Parathyroid adenoma (tissue), 2 donors: Measurements from ENCODE around the gene CD74.

Experiments used
- H2AFZ ChIP-seq: fragments of 300-600 bp; sonication (generic); one replicate; pipeline ENCODE4 v1.7.0; 2017; ENCODE audit warnings: antibody characterized with exemption, mild to moderate bottlenecking
- H3K27ac ChIP-seq: fragments of 300-600 bp; sonication (generic); one replicate; pipeline ENCODE4 v1.7.0; 2017
- H3K27me3 ChIP-seq: fragments of 300-600 bp; sonication (generic); one replicate; pipeline ENCODE4 v1.7.0; 2017; ENCODE audit warnings: low read length; ENCODE audit not compliant: control insufficient read depth, insufficient read depth
- H3K36me3 ChIP-seq: fragments of 300-600 bp; sonication (generic); one replicate; pipeline ENCODE4 v1.7.0; 2017; ENCODE audit warnings: low read length; ENCODE audit not compliant: control insufficient read depth, insufficient read depth
- H3K4me1 ChIP-seq: fragments of 300-600 bp; sonication (generic); one replicate; pipeline ENCODE4 v1.7.0; 2017; ENCODE audit warnings: control low read depth
- H3K4me2 ChIP-seq: fragments of 300-600 bp; sonication (generic); one replicate; pipeline ENCODE4 v1.7.0; 2017; ENCODE audit warnings: low read length
- H3K4me3 ChIP-seq: fragments of 300-600 bp; sonication (generic); one replicate; pipeline ENCODE4 v1.7.0; 2017; ENCODE audit warnings: low read depth, low read length
- H3K79me2 ChIP-seq: fragments of 300-600 bp; sonication (generic); one replicate; pipeline ENCODE4 v1.7.0; 2017; ENCODE audit warnings: control low read depth
- H3K9ac ChIP-seq: fragments of 300-600 bp; sonication (generic); one replicate; pipeline ENCODE4 v1.7.0; 2017; ENCODE audit warnings: mild to moderate bottlenecking
- H3K9me3 ChIP-seq: fragments of 300-600 bp; sonication (generic); one replicate; pipeline ENCODE4 v1.7.0; 2017; ENCODE audit warnings: low read length; ENCODE audit not compliant: control insufficient read depth
- TF ChIP-seq, protein P1 (sequence below): fragments of 300-600 bp; sonication (generic); IDR thresholded peaks from one replicate; pipeline ENCODE4 v1.7.0; 2017; ENCODE audit warnings: antibody characterized with exemption, mild to moderate bottlenecking
- donor health status: primary hyperparathyroidism.

The CD74 gene

DNA sequence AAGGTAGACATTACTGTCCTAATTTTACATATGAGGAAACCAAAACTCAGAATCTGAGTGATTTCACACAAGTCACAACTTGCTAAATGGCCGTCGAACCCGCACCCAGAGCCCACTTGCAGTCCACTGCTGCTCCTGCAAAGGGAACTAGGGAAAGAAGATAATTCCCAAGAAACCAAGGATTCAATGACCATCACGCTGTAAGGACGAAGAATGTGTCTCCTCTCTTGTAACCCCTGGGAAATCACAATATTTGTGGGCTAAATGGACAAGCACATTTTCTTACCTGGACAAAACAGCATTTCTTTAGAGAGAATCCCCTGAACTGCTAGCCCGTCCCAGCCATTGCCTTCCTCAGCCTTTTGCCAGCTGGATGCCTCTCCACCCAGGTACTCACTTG, 34.5 kb upstream of the CD74 start:
- no peaks in the 10 kb centered on the region for H3K27me3 ChIP-seq
- H3K4me1 ChIP-seq, result no peaks in the 10 kb centered on the region
- no peak overlapping the region for H2AFZ ChIP-seq
- H3K4me3 ChIP-seq, result no peak overlapping the region
- TF ChIP-seq, protein P1, sequence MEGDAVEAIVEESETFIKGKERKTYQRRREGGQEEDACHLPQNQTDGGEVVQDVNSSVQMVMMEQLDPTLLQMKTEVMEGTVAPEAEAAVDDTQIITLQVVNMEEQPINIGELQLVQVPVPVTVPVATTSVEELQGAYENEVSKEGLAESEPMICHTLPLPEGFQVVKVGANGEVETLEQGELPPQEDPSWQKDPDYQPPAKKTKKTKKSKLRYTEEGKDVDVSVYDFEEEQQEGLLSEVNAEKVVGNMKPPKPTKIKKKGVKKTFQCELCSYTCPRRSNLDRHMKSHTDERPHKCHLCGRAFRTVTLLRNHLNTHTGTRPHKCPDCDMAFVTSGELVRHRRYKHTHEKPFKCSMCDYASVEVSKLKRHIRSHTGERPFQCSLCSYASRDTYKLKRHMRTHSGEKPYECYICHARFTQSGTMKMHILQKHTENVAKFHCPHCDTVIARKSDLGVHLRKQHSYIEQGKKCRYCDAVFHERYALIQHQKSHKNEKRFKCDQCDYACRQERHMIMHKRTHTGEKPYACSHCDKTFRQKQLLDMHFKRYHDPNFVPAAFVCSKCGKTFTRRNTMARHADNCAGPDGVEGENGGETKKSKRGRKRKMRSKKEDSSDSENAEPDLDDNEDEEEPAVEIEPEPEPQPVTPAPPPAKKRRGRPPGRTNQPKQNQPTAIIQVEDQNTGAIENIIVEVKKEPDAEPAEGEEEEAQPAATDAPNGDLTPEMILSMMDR, result no peak
- H3K9ac ChIP-seq, result no peak overlapping the region
- peaks cover 7% of the 10 kb centered on the region for H3K79me2 ChIP-seq
- H3K36me3 ChIP-seq, result no peaks in the 10 kb centered on the region
- H3K9me3 ChIP-seq, result no peaks in the 10 kb centered on the region
- H3K27ac ChIP-seq, result no peak overlapping the region
- H3K4me2 ChIP-seq, result no peak overlapping the region

DNA sequence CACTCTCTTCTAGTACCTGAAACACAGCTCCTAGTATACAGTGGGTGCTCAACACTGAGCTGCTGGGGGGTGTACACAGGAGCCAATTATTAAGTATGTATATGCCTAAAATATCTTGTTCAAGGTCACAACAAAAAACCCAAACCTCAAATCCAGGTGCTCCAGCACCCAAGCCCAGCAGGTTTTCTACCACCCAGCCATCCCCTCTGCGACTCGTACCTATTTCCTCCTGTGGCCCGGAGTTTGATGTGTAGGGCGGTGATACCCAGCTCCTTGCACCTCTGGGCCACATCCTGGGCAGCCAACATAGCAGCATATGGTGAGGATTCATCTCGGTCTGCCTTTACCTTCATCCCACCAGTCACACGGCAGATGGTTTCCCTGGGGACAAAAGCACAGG, 33.9 kb upstream of the CD74 start:
- no peaks in the 10 kb centered on the region for H3K36me3 ChIP-seq

DNA sequence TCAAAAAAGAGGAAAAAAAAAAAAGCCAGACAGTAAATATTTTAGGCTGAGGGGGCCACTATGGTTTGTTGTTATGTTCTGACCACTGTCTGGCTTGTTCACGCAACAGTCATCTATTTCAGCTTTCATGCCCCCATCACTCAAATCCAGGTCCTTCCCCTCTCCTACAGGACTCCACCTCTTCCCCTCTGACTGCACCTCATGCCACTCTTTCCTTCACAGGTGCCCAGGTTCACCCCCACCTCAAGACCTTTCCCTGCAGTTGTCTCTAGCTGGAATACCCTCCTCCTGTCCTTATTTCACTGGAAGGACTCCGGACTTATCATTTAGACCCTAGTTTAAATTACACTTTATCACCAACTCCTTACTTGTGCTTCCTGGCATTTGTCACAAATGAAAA, 33.4 kb upstream of the CD74 start:
- no peak overlapping the region for H3K4me3 ChIP-seq
- H3K4me1 ChIP-seq, result no peaks in the 10 kb centered on the region
- no peak overlapping the region for H3K9ac ChIP-seq
- no peak overlapping the region for H3K4me2 ChIP-seq
- no peaks in the 10 kb centered on the region for H3K9me3 ChIP-seq
- H3K27ac ChIP-seq, result no peak overlapping the region
- H2AFZ ChIP-seq, result no peak overlapping the region
- H3K27me3 ChIP-seq, result no peaks in the 10 kb centered on the region
- TF ChIP-seq, protein P1, result no peak
- H3K36me3 ChIP-seq, result no peaks in the 10 kb centered on the region
- peaks cover 7% of the 10 kb centered on the region for H3K79me2 ChIP-seq

More for the DNA sequence above, 33.9 kb upstream of the CD74 start:
- H3K4me2 ChIP-seq, result no peak overlapping the region
- H3K9me3 ChIP-seq, result no peaks in the 10 kb centered on the region
- TF ChIP-seq, protein P1, result no peak
- no peak overlapping the region for H3K27ac ChIP-seq
- H2AFZ ChIP-seq, result no peak overlapping the region
- H3K27me3 ChIP-seq, result no peaks in the 10 kb centered on the region
- no peaks in the 10 kb centered on the region for H3K4me1 ChIP-seq
- H3K4me3 ChIP-seq, result no peak overlapping the region
- H3K79me2 ChIP-seq, result peaks cover 7% of the 10 kb centered on the region
- H3K9ac ChIP-seq, result no peak overlapping the region

DNA sequence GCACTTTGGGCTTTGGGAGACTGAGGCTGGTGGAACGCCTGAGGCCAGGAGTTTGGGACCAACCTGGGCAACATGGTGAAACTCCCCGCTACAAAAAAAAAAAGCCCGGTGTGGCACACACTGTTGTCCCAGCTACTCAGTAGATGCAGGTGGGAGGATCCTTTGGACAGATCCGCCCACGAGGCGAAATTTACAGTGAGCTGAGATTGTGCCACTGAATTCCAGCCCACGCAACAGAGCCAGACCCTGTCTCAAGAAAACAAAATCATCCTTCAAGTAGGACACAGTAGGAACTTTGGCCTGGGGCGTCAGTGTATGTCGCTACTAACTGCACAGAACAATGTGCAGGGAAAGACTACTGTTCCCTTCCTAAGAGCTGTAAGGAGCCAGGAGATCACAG, 32.1 kb upstream of the CD74 start:
- Histone ChIP-seq H3K79me2 (peaks cover 7% of the 10 kb centered on the region), H3K9me3 (no peaks in the 10 kb centered on the region), H3K27ac (no peak overlapping the region), H3K9ac (no peak overlapping the region), H3K27me3 (no peaks in the 10 kb centered on the region), H3K4me3 (no peak overlapping the region), H3K4me1 (no peaks in the 10 kb centered on the region), H3K4me2 (no peak overlapping the region), H2AFZ (no peak overlapping the region), H3K36me3 (no peaks in the 10 kb centered on the region)
- TF ChIP-seq, protein P1, result no peak

DNA sequence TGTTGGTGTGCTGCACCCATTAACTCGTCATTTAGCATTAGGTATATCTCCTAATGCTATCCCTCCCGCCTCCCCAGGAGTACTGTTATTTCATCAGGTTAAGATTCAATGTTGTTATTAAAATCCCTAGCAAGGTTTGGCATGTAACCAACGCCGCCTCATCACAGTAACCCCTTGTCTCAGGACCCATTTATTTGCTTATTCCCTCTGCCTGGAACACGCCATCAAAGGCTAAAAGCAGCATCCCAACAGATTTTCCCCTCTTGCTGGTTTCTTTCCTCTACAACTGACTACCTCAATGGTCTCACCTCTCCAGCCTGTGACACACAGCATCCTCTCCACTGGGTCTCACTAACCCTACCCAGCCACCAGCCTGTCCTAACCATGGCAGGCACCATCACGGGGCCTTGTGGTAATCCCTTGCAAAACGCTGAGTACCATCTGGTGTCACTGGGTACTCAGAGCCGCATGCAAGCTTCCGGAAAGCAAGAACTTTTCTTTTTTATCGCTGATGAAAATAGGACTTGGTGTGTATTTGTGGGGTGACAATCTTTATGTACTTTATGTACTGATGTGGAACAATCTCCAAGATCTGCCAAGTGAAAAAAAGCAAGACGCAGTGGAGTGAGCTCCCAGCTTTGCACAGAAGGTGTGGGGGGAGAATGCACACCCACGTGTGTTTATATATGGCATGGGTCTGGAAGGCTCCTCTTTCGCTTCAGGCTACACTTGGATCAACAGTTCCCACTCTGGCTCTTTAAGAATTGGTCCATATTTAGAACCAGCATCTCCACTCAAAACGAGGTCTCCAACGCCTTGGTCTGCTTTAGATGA, 30.7 kb upstream of the CD74 start:
- no peak overlapping the region for H3K4me2 ChIP-seq
- no peaks in the 10 kb centered on the region for H3K9me3 ChIP-seq
- no peak overlapping the region for H3K27ac ChIP-seq
- no peak overlapping the region for H3K9ac ChIP-seq
- no peaks in the 10 kb centered on the region for H3K4me1 ChIP-seq
- TF ChIP-seq, protein P1, result no peak
- peaks cover under 1% of the 10 kb centered on the region for H3K79me2 ChIP-seq
- no peaks in the 10 kb centered on the region for H3K27me3 ChIP-seq
- H2AFZ ChIP-seq, result no peak overlapping the region
- no peaks in the 10 kb centered on the region for H3K36me3 ChIP-seq
- H3K4me3 ChIP-seq, result no peak overlapping the region
